A549 (cell line): ENCODE results near the gene GIMAP2. TPM values are rescaled to one million over a fixed set of nuclear protein-coding genes. Genes with fewer than 3 reads are reported as not detected.

Experiments
- ATAC-seq, 2 experiments: fragments of 200-7000 bp in 1 of 2; fragments of >200 bp in 1 of 2; cut with Nextera tagmentation in 1 of 2; cut with Tn5 transposase in 1 of 2; 3 replicates each; pipeline versions ENCODE4 v1.8.0 to v1.9.1; 2018 to 2020; ENCODE audit warnings: mild to moderate bottlenecking in 1 of 2, moderate library complexity in 1 of 2
- CTCF ChIA-PET: fragments of 300-600 bp; sonication (Branson Sonifier 250); formaldehyde crosslinking; extraction: SDS; loops from one replicate; lab custom pipeline; 2021; ENCODE audit warnings: antibody characterized with exemption, inconsistent platforms; lab: Yijun Ruan, JAX
- POLR2A ChIA-PET: fragments of 350-600 bp; formaldehyde crosslinking; extraction: SDS; loops from one replicate; lab custom pipeline; 2021; ENCODE audit warnings: antibody characterized with exemption, inconsistent platforms; lab: Yijun Ruan, JAX
- DNase-seq, 2 experiments: peaks; one replicate each; pipeline versions ENCODE4 v3.0.0 to v3.0.0-alpha.2; 2011 to 2016; ENCODE audit warnings: low read depth in 1 of 2, low spot score in 1 of 2
- FAIRE-seq: peaks from 2 replicates; lab custom pipeline; 2011; peaks lifted over from hg19 to GRCh38; lab: Jason Lieb, UNC
- H3K27ac ChIP-seq, 2 experiments: fragments of >200 bp; sonication (Bioruptor Twin); formaldehyde crosslinking; 3 replicates each; pipeline ENCODE4 v1.5.1; 2016 to 2017
- H3K4me1 ChIP-seq: fragments of >200 bp; sonication (Bioruptor Twin); formaldehyde crosslinking; 3 replicates; pipeline ENCODE4 v1.6.1; 2016
- H3K4me2 ChIP-seq: fragments of >200 bp; sonication (Bioruptor Twin); formaldehyde crosslinking; 3 replicates; pipeline ENCODE4 v1.6.1; 2016
- H3K4me3 ChIP-seq: fragments of >200 bp; sonication (Bioruptor Twin); formaldehyde crosslinking; 3 replicates; pipeline ENCODE4 v1.5.1; 2016
- H3K9me3 ChIP-seq: fragments of >200 bp; sonication (Bioruptor Twin); formaldehyde crosslinking; 3 replicates; pipeline ENCODE4 v1.6.1; 2016
- BCL3 ChIP-seq: fragments of >200 bp; sonication (Bioruptor Twin); formaldehyde crosslinking; IDR thresholded peaks from 3 replicates; pipeline ENCODE4 v1.6.1; 2016
- CBX8 ChIP-seq: fragments of 200-600 bp; sonication (generic); IDR thresholded peaks from 2 replicates; pipeline ENCODE4 v1.6.1; 2016
- CEBPB ChIP-seq, 2 experiments: fragments of >200 bp in 1 of 2; sonication (Bioruptor Twin) in 1 of 2; formaldehyde crosslinking in 1 of 2; IDR thresholded peaks; 2 replicates each; pipeline ENCODE4 v1.6.1; 2012 to 2016
- CHD4 ChIP-seq: fragments of 200-600 bp; sonication (generic); IDR thresholded peaks from 2 replicates; pipeline ENCODE4 v1.6.1; 2016; ENCODE audit warnings: antibody characterized with exemption, mild to moderate bottlenecking, borderline replicate concordance
- EHF ChIP-seq: fragments of 250-450 bp; sonication (Bioruptor Pico); IDR thresholded peaks from 2 replicates; pipeline ENCODE4 v1.5.0; 2020; ENCODE audit warnings: mild to moderate bottlenecking
- ELK1 ChIP-seq: fragments of 150-350 bp; IDR thresholded peaks from 2 replicates; pipeline ENCODE4 v1.6.1; 2014; ENCODE audit warnings: low read depth, mild to moderate bottlenecking, low read length
- EP300 ChIP-seq, 2 experiments: fragments of >200 bp; sonication (Bioruptor Twin); formaldehyde crosslinking; IDR thresholded peaks; 2 replicates in 1 of 2; 3 replicates in 1 of 2; pipeline ENCODE4 v1.6.1; 2016 to 2017
- ESRRA ChIP-seq: fragments of 150-350 bp; IDR thresholded peaks from 2 replicates; pipeline ENCODE4 v1.6.1; 2014; ENCODE audit warnings: mild to moderate bottlenecking, low read length, borderline replicate concordance
- FOSB ChIP-seq: fragments of 250-450 bp; sonication (Bioruptor Pico); IDR thresholded peaks from 2 replicates; pipeline ENCODE4 v1.5.0; 2020; ENCODE audit warnings: mild to moderate bottlenecking, moderate library complexity
- FOSL2 ChIP-seq, 2 experiments: fragments of 450-650 bp in 1 of 2; fragments of >200 bp in 1 of 2; sonication (Bioruptor Twin) in 1 of 2; formaldehyde crosslinking; IDR thresholded peaks; 2 replicates each; pipeline versions ENCODE4 v1.5.0 to v1.6.1; 2016 to 2020; ENCODE audit warnings: mild to moderate bottlenecking in 1 of 2, moderate library complexity in 1 of 2
- GATA3 ChIP-seq: IDR thresholded peaks from 2 replicates; pipeline ENCODE4 v1.6.1; 2012; ENCODE audit warnings: borderline replicate concordance
- HDAC2 ChIP-seq: fragments of 200-600 bp; sonication (generic); IDR thresholded peaks from 2 replicates; pipeline ENCODE4 v1.6.1; 2016
- HES2 ChIP-seq: fragments of >200 bp; sonication (Bioruptor Twin); formaldehyde crosslinking; IDR thresholded peaks from 2 replicates; pipeline ENCODE4 v1.6.1; 2016
- HMGXB4 ChIP-seq: fragments of 250-450 bp; sonication (Bioruptor Pico); IDR thresholded peaks from 2 replicates; pipeline ENCODE4 v1.5.0; 2021; ENCODE audit warnings: mild to moderate bottlenecking, moderate library complexity, borderline replicate concordance
- HOXA7 ChIP-seq: fragments of 250-450 bp; sonication (Bioruptor Pico); IDR thresholded peaks from 2 replicates; pipeline ENCODE4 v1.5.0; 2020; ENCODE audit warnings: mild to moderate bottlenecking, moderate library complexity
- JUN ChIP-seq, 2 experiments: fragments of >200 bp; sonication (Bioruptor Twin); formaldehyde crosslinking; IDR thresholded peaks; 2 replicates in 1 of 2; 3 replicates in 1 of 2; pipeline ENCODE4 v1.6.1; 2016 to 2017
- KDM1A ChIP-seq: fragments of 200-600 bp; sonication (generic); IDR thresholded peaks from 2 replicates; pipeline ENCODE4 v1.6.1; 2016; ENCODE audit warnings: low read depth, mild to moderate bottlenecking
- KDM5A ChIP-seq: fragments of 200-600 bp; sonication (generic); IDR thresholded peaks from 2 replicates; pipeline ENCODE4 v1.6.1; 2016; ENCODE audit warnings: antibody characterized with exemption, mild to moderate bottlenecking
- MAFK ChIP-seq: fragments of 450-650 bp; IDR thresholded peaks from 2 replicates; pipeline ENCODE4 v1.6.1; 2014; ENCODE audit not compliant: partially characterized antibody
- MAX ChIP-seq: IDR thresholded peaks from 2 replicates; pipeline ENCODE4 v1.6.1; 2012
- NPAS2 ChIP-seq: fragments of 250-450 bp; sonication (Bioruptor Pico); IDR thresholded peaks from 2 replicates; pipeline ENCODE4 v1.8.0; 2022; ENCODE audit warnings: mild to moderate bottlenecking, moderate library complexity, borderline replicate concordance
- RAD21 ChIP-seq, 2 experiments: fragments of >200 bp in 1 of 2; sonication (Bioruptor Twin) in 1 of 2; formaldehyde crosslinking in 1 of 2; IDR thresholded peaks in 1 of 2; conservative IDR thresholded peaks in 1 of 2; 2 replicates in 1 of 2; 3 replicates in 1 of 2; pipeline ENCODE4 v1.6.1; 2012 to 2018; ENCODE audit warnings: inconsistent platforms in 1 of 2
- RARB ChIP-seq: fragments of 250-450 bp; sonication (Bioruptor Pico); IDR thresholded peaks from 2 replicates; pipeline ENCODE4 v1.8.0; 2021; ENCODE audit warnings: mild to moderate bottlenecking, moderate library complexity
- SMC3 ChIP-seq: fragments of >200 bp; sonication (Bioruptor Twin); formaldehyde crosslinking; IDR thresholded peaks from 3 replicates; pipeline ENCODE4 v1.6.1; 2018; ENCODE audit warnings: inconsistent platforms
- TFCP2L1 ChIP-seq: fragments of 250-450 bp; sonication (Bioruptor Pico); IDR thresholded peaks from 2 replicates; pipeline ENCODE4 v1.5.0; 2021; ENCODE audit warnings: mild to moderate bottlenecking
- WGBS: methylation state at CpG from one replicate; pipeline ENCODE4 v1.1.6; 2017; ENCODE audit errors: missing lambda C conversion rate; 5-methylcytosine and 5-hydroxymethylcytosine counted together
- polyA plus RNA-seq, 4 experiments: library from polyadenylated mRNA; depleted of rRNA in 3 of 4; stranded (reverse); fragments of >200 nt; fragmentation: RNase III in 1 of 4; extraction: RNeasy Plus Mini Kit Qiagen cat#74134 plus additional on column Dnase treatment in 1 of 4; gene quantifications; 2 replicates in 3 of 4; 3 replicates in 1 of 4; pipeline ENCODE4 v1.2.3, GENCODE V29; 2011 to 2017

Gene GIMAP2
- polyA plus RNA-seq, 2 of the 4 experiments (the other 2 are of a cell fraction), result 0.14 TPM; not detected in 1

- no peaks in the 10 kb centered on the region; the same call in 2 of the 3 replicates for H3K9me3 ChIP-seq
- H3K4me2 ChIP-seq, result no peak overlapping the region
- DNase-seq, result no peak
- FAIRE-seq, result no peak
- 4% methylated on average over 1 of the region's 1 CpG for WGBS
- ChIA-PET POLR2A (no interaction called here), CTCF (interaction anchor here (1.0 kb wide), 1 partner anchor 10 kb away, joined by 3 read pairs; no protein-coding TSS in a partner anchor)
- TF ChIP-seq HMGXB4 (CRISPR knock-in tag), result no peak
- TF ChIP-seq CEBPB (IDR thresholded peaks at IDR 0.05), result no peak
- TF ChIP-seq TFCP2L1 (CRISPR knock-in tag), result no peak
- TF ChIP-seq RARB (CRISPR knock-in tag), result no peak
- no peak for TF ChIP-seq KDM1A
- no peak for TF ChIP-seq ELK1
- H3K27ac ChIP-seq, result no peak overlapping the region
- H3K4me3 ChIP-seq, result no peak overlapping the region
- no peaks in the 10 kb centered on the region for H3K4me1 ChIP-seq
- ATAC-seq, result no peak
These were observed 46.4 kb downstream of the GIMAP2 start for GRCh38 chr7:150731916-150732315.

- ChIA-PET CTCF (interaction anchor here (0.6 to 1.0 kb wide), 3 partner anchors 9 to 1326 kb away, joined by 3 read pairs; no protein-coding TSS in a partner anchor), POLR2A (no interaction called here)
- Histone ChIP-seq H3K4me3 (no peak overlapping the region), H3K27ac (no peak overlapping the region), H3K9me3 (no peaks in the 10 kb centered on the region), H3K4me2 (no peak overlapping the region), H3K4me1 (no peaks in the 10 kb centered on the region)
- DNase-seq (no peak), FAIRE-seq (no peak), ATAC-seq (no peak)
- no peak for TF ChIP-seq FOSL2 (IDR thresholded peaks at IDR 0.05)
- no peak for TF ChIP-seq FOSL2 (CRISPR knock-in tag; IDR thresholded peaks at IDR 0.05)
- no peak for TF ChIP-seq KDM1A
- TF ChIP-seq EP300 (IDR thresholded peaks at IDR 0.05), result no peak
- no peak for TF ChIP-seq KDM5A
- TF ChIP-seq SMC3, result no peak
- TF ChIP-seq EHF (CRISPR knock-in tag), result no peak
- TF ChIP-seq NPAS2 (CRISPR knock-in tag), result no peak
- no peak for TF ChIP-seq MAX
- TF ChIP-seq ESRRA, result no peak
- TF ChIP-seq JUN (IDR thresholded peaks at IDR 0.05), result no peak
- TF ChIP-seq GATA3, result no peak
- TF ChIP-seq HDAC2, result no peak
- TF ChIP-seq CEBPB (IDR thresholded peaks at IDR 0.05), result no peak
- TF ChIP-seq CBX8, result no peak
- TF ChIP-seq HES2, result no peak
- TF ChIP-seq FOSB (CRISPR knock-in tag), result no peak
- WGBS, result 9% methylated on average over 5 of the region's 5 CpGs
These were observed 47.4 kb downstream of the GIMAP2 start for GRCh38 chr7:150732786-150733481.

- CTCF ChIA-PET, result interaction anchor here (0.6 kb wide), 2 partner anchors 1051 to 1326 kb away, joined by 3 read pairs; no protein-coding TSS in a partner anchor
- Histone ChIP-seq H3K9me3 (no peaks in the 10 kb centered on the region), H3K4me1 (no peaks in the 10 kb centered on the region), H3K27ac (no peak overlapping the region), H3K4me2 (no peak overlapping the region), H3K4me3 (no peak overlapping the region)
- DNase-seq, result no peak
- POLR2A ChIA-PET, result no interaction called here
- ATAC-seq, result no peak
- FAIRE-seq, result no peak
- 0% methylated on average over 5 of the region's 5 CpGs for WGBS
- no peak for TF ChIP-seq HOXA7 (CRISPR knock-in tag)
- TF ChIP-seq ELK1, result no peak
- no peak for TF ChIP-seq BCL3
- no peak for TF ChIP-seq MAFK
- TF ChIP-seq HMGXB4 (CRISPR knock-in tag), result no peak
- TF ChIP-seq CHD4, result no peak
- TF ChIP-seq EP300 (IDR thresholded peaks at IDR 0.05), result no peak
- TF ChIP-seq RAD21 (conservative IDR thresholded peaks at IDR 0.05 in 1 of 2, IDR thresholded peaks at IDR 0.05 in 1 of 2), result no peak
These were observed 48.1 kb downstream of the GIMAP2 start for GRCh38 chr7:150733482-150734095.
